Suprapubic skin (tissue), 3 donors: ENCODE measurements around the gene SLC12A3.

Source experiments
- CTCF ChIP-seq, 2 donors: fragments of 200-600 bp in 1 of 2; fragments of 450-650 bp in 1 of 2; sonication (generic) in 1 of 2; IDR thresholded peaks; one replicate each; pipeline ENCODE4 v1.5.1; 2016 to 2019; ENCODE audit warnings: antibody characterized with exemption in 2 of 2, mild to moderate bottlenecking in 1 of 2, moderate library complexity in 1 of 2
- EP300 ChIP-seq: sonication (generic); formaldehyde crosslinking; IDR thresholded peaks from one replicate; pipeline ENCODE4 v1.6.1; 2017; ENCODE audit warnings: antibody characterized with exemption
- POLR2A ChIP-seq, 2 donors: fragments of 450-650 bp; IDR thresholded peaks; one replicate each; pipeline ENCODE4 v1.6.1; 2017; ENCODE audit warnings: antibody characterized with exemption in 2 of 2, mild to moderate bottlenecking in 2 of 2, moderate library complexity in 2 of 2

GRCh38 chr16:56882077-56882800 lies 17.2 kb downstream of the SLC12A3 start:
- TF ChIP-seq CTCF (IDR thresholded peaks at IDR 0.05) (no peak), POLR2A (IDR thresholded peaks at IDR 0.05) (no peak), EP300 (no peak)
